Activated naive CD8-positive, alpha-beta T cell treated with anti-CD3 and anti-CD28 coated beads, Interleukin-2, amount 50 U/mL, for 16 hours (primary cell): ENCODE measurements around the gene AGRP.

Experiments
- DNase-seq: peaks from one replicate; pipeline ENCODE4 v3.0.0-alpha.2; 2020; ENCODE audit warnings: low read depth, low spot score

AGRP gene

GRCh38 chr16:67463691-67464090 is 19.7 kb downstream of the AGRP start:
- no peak for DNase-seq

GRCh38 chr16:67463059-67463458 is 20.3 kb downstream of the AGRP start:
- DNase-seq, result no peak

GRCh38 chr16:67462279-67462655 is 21.1 kb downstream of the AGRP start:
- DNase-seq, result no peak

- DNase-seq, result no peak
Measured at GRCh38 chr16:67461600-67462278, 21.6 kb downstream of the AGRP start.

GRCh38 chr16:67460961-67461360 is 22.4 kb downstream of the AGRP start:
- no peak for DNase-seq

GRCh38 chr16:67460168-67460567 is 23.2 kb downstream of the AGRP start:
- no peak for DNase-seq

GRCh38 chr16:67459861-67460150 is 23.5 kb downstream of the AGRP start:
- no peak for DNase-seq

GRCh38 chr16:67459066-67459860 is 24.1 kb downstream of the AGRP start:
- no peak for DNase-seq

- no peak for DNase-seq
Measured at GRCh38 chr16:67458121-67458641, 25.2 kb downstream of the AGRP start.

GRCh38 chr16:67457611-67458010 is 25.7 kb downstream of the AGRP start:
- no peak for DNase-seq

GRCh38 chr16:67456391-67457081 is 26.8 kb downstream of the AGRP start:
- DNase-seq, result no peak

GRCh38 chr16:67454852-67455251 is 28.5 kb downstream of the AGRP start:
- no peak for DNase-seq

GRCh38 chr16:67454104-67454503 is 29.2 kb downstream of the AGRP start:
- no peak for DNase-seq

- no peak for DNase-seq
Measured at GRCh38 chr16:67451704-67452435, 31.5 kb downstream of the AGRP start.

- DNase-seq, result no peak
Measured at GRCh38 chr16:67451061-67451703, 32.2 kb downstream of the AGRP start.

GRCh38 chr16:67449739-67450138 is 33.6 kb downstream of the AGRP start:
- no peak for DNase-seq

- no peak for DNase-seq
Measured at GRCh38 chr16:67449336-67449735, 34.0 kb downstream of the AGRP start.

- DNase-seq, result no peak
Measured at GRCh38 chr16:67448580-67448979, 34.8 kb downstream of the AGRP start.

- DNase-seq, result peak; percentile 44
Measured at GRCh38 chr16:67447508-67448076, 35.8 kb downstream of the AGRP start.

GRCh38 chr16:67446968-67447507 is 36.3 kb downstream of the AGRP start:
- DNase-seq, result no peak
